Activated naive CD4-positive, alpha-beta T cell treated with anti-CD3 and anti-CD28 coated beads, Interleukin-2, amount 50 U/mL, for 16 hours (primary cell): Measurements from ENCODE around the gene RELN.

Source experiments
- DNase-seq: peaks from one replicate; pipeline ENCODE4 v3.0.0-alpha.2; 2020

Gene RELN

DNA sequence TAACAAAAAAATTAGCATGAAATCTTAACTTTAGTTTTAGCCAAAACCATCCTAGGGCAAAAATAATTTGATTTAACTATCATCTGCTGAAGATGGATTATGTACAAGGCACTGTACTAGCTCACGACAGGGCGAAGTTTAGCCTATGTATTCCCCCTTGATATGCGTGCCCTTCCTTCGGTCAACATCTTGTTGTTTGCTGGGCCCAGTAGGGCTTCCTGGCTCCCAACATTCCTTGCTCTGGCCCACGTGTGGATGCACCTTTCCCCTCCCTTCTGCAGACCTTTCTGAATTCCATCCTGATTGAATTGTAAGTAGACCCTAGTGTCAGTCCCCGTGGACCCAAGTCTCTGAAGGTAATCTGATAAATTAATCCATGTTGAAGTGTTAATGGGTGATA, 212.0 kb downstream of the RELN start:
- no peak for DNase-seq

DNA sequence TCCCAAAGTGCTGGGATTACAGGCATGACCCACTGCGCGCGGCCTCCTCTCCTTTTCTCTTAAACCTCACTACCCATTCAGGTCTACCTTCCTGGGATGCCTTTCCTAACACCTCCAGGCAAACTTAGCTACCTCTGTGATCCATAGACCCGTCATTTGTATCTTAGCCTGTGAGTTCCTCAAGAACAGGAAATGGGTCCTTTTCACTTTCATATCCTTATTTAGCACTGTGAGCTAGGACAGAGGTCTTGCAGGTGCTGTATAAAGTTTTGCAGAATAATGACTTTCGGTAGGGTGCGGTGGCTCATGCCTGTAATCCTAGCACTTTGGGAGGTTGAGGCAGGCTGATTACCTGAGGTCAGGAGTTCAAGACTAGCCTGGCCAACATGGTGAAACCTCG, 215.7 kb downstream of the RELN start:
- no peak for DNase-seq

DNA sequence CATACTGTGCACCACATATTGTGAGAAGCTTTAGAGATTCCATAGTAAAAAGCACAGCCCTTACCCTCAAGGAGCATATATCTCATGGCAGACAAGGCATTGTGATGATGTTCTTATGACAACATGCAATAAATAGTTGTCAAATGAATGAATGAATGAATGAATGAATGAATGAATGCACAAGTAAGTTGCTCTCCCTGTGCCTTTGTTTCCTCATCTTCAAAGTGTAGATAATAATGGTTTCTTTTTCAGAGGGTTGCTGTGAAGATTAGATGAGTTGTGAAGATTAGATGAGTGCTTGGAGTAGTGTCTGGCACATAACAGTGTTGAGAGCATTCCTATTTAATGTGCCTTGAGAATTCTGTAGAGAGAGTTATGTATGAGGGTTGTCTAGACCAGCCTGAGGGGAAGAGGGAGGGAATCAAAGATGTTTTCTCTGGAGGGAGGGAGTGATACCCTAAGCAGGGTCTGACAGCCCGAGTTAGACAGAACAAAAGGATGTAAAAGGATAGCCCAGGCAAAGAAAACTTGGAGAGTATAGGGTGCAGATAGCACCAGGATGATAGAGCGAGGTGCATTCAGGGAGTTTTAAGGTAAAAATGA, 217.2 kb downstream of the RELN start:
- DNase-seq, result no peak

DNA sequence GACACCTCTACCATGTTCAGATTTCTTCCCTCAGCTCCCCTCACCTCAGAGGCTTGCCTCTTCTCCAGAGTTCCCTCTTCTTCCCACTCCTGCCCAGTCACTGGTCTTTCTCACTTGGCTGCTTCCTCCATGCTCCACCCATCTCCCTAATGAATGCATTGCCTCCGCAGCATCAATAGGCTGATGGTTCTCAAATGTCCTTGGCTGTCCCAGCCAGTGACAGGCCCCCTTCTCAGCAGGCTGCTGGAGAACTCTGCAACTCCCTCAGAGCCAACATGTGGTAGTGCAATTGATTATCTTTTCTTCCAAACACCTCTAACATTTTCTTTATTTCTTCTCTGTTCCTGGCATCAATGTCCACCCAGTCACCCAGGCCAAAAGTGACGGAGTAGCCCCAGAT, 218.2 kb downstream of the RELN start:
- DNase-seq, result no peak

DNA sequence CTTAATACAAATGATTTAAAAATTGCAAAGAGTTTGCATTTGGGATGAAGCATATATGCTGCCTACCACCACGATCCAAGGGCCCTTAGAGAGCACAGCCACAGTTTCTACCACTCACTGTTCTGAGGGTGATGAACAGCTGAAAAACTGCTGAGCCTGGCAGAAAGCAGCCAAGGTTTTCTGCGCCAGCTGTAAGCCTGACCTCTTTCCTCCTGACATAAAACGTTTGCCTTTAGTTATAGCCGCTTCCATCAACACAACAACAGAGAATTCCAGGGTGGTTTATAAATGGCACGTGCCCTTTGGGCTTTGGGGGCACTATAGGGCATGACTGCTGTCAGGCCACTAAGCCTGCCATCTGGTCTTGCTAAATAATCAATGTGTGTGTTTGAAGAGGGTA, 222.8 kb downstream of the RELN start:
- no peak for DNase-seq

DNA sequence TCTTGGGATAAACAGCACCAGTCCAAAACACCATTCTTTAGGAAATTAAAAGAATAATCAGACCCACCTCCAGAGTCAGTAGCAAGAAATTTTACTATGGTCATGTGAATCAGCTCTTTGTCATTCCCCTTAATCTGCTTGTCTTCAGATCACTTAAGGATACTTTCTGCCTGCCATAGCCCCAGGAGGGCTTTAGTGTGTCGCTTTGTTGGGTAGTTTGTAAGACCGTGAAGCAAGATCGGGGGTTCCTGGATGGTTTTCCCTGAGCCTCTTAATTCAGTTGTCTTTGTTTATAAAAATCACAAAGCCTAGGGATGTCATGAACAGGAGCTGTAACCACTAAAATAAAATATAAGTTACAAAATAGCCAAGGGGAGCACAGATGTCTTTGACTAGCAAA, 223.6 kb downstream of the RELN start:
- no peak for DNase-seq

DNA sequence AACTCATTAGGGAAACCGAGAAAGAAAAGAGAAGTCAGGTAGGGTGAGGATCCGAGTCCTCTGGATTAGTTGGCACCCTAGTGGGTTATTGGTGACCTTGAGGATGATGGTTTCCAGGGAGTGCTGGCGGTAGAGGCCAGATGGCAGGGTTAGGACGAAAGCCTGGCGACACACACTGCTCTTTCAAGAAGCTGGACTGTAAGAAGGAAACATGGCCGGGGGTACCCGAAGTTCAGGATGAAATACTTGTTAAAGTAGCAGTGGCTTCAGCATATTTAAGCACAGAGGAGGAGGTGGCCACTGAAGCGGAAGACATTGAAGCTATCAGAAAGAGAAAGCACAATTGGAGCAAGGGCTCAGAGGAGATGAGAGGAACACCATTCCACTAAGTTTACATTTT, 224.6 kb downstream of the RELN start:
- no peak for DNase-seq

DNA sequence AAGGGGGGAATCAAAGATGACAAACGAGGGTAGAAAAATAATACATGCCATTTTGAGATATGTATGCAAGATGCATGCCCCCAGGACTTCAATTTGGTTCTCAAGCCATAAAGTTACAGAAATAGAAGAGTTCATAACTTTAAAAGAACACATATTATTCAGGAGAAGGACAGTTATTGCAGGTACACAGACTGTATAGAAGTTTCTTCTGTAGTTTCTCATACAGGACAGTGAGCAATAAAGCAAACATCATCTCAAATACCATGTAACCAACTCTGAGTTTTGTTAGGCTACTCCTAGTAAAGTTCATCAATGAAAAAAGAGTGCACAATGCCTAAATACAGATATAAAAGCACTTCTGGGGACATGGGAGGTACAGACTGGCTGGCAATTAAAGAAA, 226.6 kb downstream of the RELN start:
- no peak for DNase-seq

DNA sequence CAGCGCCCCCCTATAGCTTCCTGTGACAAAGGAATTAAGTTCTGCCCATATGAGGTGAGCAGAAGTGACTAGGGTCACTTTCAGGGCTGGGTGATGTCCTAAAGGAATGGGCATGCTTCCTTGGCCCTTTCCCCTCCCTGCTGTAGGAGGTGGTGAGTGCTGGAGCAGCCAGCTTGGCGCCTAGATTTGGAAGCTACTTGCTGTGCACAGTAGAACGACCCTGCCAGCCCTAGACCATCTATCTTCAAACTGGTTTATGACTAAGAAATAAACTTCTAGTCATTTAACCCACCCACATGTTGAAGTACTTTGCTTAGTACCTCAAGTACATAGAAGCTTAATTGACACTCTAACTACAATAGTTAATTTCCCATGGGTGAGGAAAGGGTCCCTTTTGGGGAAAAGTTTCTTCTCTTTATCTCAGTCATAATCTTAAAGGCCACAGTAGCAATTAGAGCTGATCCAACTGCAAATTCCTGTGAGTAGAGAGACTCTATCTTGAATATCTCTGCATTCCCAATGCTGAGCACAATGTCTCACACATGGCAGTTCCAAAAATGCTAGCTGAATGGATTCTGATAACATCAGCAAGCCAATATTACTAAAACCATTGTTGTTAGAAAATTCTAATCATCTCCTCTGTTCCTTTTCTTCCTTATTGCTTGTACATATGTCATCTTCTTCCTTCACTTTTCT, 227.2 kb downstream of the RELN start:
- no peak for DNase-seq

DNA sequence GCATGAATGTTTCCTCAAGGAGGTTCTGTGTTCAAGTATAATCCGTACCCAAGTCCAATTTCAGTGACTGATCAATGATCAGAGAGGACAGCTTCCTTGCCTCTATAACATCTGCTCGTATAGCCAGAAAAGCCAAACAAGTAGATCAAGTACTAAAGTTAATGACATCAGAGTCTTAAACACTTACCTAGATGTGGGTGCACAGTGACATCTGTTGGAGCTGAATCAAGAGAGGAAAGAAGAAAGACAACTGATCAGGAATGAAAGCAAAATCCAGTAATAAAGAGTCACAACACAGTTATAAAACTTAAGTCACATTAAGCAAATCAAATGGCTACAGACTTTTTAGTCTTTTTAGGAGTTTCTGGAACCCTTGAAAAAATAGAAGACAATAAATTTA, 236.5 kb downstream of the RELN start:
- DNase-seq, result no peak

DNA sequence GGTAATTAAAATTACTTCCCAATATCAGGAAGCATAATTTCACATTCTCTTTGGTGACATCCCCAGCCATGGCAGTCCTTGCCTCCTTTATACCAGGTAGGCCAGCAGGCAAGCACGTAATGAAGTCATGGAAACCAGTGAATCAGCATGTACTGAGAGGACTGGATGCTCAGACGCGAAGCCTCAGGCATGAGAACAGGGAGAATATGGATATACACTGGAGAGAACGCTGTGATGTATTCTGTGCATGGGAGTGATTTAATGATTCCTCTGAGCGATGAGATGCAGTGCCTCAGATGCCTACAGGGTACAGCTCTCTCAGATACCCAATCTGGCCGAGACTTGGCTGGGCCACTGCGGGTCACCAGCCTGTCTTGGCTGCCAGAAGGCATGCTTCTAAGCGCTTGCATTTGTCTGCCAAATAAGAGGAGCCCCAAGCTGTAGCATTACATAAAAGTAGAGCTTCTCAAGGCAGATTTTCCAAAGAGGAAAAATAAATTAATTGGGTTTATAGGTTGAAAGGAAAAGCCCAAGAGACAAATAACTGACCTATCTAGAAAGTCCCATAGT, 238.1 kb downstream of the RELN start:
- DNase-seq, result no peak

DNA sequence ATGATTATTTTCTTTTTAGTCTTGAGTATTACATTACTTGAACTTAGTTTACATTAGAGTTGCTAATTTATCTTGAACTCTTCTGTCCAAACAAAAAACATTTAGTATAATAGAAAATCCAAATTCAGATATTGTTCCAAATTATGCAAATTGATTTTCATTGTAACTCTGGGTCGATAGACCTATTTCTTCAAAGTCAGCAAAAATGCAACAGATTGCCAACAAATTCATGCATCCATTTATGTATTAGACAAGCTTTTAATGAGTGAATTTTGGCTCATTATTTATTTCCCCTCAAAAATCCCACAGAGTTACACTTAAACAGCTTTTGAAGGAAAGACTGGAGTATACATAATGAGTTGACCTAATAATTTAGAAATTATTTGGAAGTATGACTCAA, 240.8 kb downstream of the RELN start:
- no peak for DNase-seq

DNA sequence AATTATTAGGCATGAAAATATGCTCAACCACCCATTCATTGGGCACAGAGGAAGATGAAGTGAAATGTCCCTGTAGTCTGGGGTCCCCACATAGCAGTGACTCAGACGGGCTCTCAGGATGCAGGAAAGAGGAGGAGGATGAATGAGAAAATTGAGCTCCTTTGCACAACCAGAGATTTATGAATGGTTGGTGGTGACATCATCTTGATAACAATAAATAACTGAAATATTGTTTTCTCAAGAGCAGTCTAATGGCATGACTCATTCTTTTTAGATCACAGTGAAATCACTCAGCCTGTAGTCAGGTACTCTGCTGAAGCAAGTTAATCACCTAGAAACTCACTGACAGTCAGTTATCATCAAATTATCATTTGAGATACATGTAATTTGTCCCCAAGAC, 254.1 kb downstream of the RELN start:
- no peak for DNase-seq

DNA sequence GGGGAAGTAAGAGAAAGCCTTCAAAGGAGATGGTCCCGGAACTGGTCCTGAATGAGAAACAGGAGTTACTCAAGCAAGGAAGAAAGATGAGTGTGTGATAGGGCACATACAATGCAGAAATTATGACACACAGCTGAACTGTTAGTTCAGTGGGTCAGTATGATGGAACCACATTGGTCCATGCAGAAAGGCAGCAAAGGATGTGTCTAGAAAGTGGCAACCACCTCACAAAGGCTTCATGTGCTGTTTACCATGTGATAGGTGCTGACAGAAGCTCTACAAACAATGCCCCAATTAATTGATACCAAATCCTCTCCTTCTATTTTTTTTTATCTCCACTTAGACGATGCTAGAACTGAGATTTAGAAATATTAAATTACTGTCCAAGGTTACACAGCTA, 258.3 kb downstream of the RELN start:
- no peak for DNase-seq

DNA sequence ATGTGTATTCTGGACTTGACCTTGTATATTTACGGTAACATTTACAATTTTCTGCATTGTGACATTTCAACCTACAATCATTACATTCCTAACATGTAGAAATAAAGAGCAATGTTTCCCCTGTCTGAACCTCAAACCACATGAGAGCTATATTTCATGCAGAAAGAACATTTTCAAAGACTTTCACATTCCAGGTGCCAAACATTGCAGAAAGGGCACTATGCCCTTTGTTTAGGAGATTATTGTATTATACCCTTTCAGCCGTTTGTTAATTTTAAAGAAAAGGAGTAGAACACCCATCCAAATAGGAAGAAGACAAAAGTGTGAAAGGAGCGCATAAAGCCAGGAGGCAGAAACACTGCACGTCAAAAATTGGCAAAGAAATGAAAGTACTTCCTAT, 260.4 kb downstream of the RELN start:
- no peak for DNase-seq

DNA sequence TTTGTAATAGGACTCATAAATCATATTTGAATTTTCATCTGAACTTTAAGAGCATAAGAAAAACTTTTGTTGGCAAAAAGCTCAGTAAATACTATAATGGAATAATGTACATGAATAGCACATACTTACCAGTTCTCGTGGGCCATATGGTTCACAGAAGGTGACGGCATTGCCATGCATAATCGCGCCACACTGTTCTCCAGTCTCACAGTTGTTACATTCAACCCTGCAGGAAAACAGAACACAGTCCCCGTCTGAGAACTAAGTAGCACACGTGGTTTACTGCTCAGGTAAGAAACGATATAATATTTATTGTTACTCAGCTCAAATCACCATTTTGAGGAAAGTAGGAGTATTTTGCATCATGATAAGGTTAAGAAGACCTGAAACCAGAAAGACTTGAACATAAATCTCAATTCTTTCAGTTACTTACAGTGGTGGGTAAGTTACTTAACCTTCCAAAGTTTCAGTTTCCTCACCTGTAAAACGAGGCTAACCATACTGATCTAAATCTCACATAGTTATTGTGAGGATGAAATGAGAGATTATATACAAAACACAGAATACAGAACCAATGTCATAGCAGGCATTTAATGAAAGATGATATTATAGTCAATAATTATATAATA, 261.4 kb downstream of the RELN start:
- no peak for DNase-seq

DNA sequence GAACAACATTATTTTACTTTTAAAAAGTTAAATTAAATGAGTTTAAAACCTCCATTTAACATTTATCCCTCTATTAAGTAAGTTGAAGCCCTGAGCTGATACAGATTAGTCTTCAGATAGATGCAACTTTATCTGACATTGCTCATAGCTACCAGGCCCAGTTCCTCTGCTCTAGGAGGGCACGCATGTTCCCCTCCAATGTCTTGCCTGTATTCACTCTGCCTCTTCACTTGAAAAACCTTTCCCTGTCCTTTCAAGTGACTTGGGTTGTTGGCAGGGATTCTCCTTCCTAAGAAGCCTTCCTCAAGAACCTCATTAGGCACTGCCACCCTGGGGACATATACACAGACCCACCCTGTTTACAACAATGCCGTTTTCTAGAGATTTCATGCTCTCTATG, 270.4 kb downstream of the RELN start:
- no peak for DNase-seq

DNA sequence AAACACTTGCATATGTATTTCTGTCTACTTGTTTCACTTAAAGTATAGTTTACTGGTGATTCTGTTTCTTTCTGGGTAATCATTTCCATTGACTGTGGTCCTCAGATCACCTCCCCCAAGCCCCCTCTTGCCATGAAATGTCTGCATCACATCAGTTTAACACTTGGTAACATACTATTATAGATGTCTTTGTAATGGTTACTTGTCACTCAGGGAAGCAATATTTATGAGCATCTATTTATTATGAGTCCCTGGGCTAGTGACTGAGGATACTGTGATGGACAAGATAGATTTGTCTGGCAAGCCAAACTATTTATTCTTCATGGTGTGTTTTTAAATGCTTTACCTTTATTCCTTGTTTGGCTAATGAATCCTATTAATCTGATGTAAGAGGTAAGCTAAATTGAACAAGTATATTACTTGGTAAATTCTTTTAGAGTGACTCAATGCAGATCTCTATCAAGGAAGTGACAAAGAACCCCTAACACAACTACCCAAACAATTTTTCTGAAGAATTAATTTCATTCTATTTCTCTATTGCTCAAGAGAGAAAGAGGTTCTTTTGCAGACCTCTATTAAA, 270.9 kb downstream of the RELN start:
- DNase-seq, result no peak

DNA sequence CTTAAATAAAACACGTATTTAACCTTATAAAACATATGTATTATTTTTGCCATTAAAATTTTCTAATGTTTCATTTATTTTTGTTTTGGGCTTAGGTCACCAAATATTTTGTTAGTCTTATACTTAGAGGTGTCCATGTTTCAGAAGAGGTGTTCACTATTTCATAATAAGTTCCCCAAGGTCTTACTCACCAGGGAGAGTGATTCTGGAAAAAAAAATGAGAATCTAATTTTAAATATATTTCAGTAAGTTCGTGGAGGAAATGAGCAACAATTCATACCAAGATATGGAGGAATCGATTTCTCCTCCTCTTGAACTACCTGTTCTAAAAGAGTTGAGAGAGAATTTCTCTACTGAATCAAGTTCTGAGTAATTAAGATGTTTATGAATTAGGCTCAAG, 271.9 kb downstream of the RELN start:
- no peak for DNase-seq

DNA sequence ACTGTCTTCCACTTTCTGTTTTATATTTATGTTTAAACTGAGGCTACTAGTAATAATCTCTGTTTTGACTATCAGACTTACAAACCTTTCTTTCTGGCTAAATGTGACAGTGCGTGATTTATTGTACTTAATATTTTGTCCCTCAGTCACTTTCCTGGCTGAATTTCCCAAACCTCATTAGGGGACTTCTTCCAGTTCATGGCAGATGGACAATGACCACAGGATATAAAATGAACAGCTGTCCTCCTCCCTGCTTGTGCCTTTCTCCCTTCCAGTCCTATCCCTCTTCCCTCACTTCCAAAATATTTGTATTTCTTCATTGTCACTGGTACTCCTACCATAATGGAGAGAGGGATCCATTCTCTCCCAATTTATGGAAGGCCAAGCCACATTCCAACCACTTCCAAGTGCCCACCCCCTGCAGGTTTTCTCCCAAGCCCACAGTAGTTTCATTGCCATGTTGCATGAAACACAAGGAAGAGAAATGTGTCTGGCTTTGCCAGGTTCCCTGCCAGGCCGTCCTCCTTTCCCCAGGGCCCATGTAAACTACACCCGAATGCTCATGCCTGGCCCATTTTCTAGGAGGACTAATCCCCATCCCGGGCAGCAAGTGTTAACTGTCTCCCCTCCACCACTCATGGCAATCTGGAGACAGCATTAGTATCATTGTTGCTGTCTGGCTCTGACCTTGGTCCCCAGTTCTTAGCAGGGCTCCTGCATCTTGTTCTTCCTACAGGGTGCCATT, 273.9 kb downstream of the RELN start:
- no peak for DNase-seq

DNA sequence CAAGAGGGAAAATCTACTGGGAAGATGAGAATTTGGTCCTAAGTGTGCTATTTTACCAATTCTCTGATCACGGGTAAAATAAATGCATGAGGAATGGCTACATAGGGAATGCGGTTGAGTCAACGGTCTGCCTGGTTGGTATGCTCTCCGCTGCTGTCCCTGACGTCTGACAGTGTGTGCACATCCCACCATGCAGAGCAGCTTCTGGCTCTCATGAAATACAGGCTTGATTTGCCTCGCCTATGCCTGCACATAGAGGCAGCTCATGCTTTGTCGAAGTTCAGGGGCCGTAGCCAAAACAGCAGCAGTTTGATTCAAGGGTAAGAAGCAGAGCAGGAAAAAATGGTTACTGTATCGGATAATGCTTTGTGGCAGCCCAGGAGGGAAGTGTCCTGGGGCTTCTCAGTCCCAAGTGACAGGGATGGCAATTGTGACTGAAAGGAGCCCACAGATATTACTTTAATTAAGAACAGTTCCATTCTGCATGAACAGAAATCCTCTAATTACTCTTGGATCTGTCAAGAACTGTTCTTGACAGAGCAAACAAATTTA, 275.0 kb downstream of the RELN start:
- no peak for DNase-seq

DNA sequence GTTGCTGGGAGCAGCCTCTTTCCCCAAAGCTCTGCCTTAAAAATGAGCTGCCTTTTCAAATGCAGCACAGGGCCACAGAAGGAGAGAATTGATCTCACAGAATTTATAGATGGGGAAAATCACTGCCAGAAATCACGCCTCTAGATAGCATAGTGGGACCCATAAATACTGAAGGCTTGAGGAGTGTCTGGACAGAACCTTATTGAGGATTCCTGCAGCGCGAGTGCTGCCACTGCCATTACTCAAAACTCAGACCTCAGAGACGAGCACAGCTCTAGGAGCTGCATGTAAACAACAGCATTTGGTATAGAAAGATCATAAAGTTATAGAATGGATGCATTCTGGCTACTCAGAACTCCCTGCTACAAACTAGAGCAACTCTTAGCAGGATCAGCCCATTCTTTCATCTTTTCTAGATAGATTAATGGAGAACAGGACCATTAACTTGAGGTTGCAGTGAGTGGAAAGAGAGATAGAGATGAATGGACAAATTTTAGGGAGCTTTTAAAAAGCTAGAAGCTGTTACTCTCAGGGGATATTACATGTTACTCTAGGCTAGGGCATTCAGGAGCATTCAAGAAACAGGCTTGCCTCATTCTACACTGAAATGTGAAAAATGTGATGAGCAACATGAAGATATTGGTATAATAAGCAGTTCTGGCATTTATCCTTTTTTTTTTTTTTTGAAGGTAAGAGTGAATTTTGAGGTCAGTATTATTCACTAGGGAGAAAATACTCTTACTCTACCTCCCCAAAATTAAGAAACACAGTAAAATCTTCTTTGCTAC, 276.3 kb downstream of the RELN start:
- no peak for DNase-seq
